IMR-90 (cell line): ENCODE measurements around the gene PRPS1. TPM values are rescaled to one million over a fixed set of nuclear protein-coding genes. Genes with fewer than 3 reads are reported as not detected.

Experiments used
- ATAC-seq: fragments of 200-7000 bp; cut with Tn5 transposase; 2 replicates; pipeline ENCODE4 v1.9.1; 2020; ENCODE audit warnings: low read depth, mild to moderate bottlenecking, moderate library complexity
- BruUV-seq: library from RNA; stranded (reverse); fragments of 400-500 nt; replicated peaks from 2 replicates; lab custom pipeline; 2021; lab: Mats Ljungman, UMichigan
- CTCF ChIA-PET: fragments of 300-600 bp; formaldehyde crosslinking; extraction: SDS; loops from one replicate; lab custom pipeline; 2021; ENCODE audit warnings: antibody characterized with exemption; lab: Yijun Ruan, JAX
- POLR2A ChIA-PET: fragments of 300-600 bp; sonication (Branson Sonifier 250); formaldehyde crosslinking; loops from one replicate; lab custom pipeline; 2022; ENCODE audit warnings: antibody characterized with exemption; ENCODE audit not compliant: unreplicated experiment; lab: Charles Lee
- DNase-seq: peaks from one replicate; pipeline ENCODE4 v3.0.0; 2013
- H2AFZ ChIP-seq: replicated peaks from 2 replicates; pipeline ENCODE3; 2013; ENCODE audit warnings: low read length, mild to moderate bottlenecking; ENCODE audit not compliant: poor library complexity
- H2AK5ac ChIP-seq: 2 replicates; pipeline ENCODE4 v1.6.1; 2013; ENCODE audit warnings: low read depth, low read length, inconsistent platforms
- H2AK9ac ChIP-seq: replicated peaks from 2 replicates; pipeline ENCODE3; 2013; ENCODE audit warnings: mild to moderate bottlenecking, low read depth, low read length, moderate library complexity; ENCODE audit not compliant: poor library complexity
- H2BK120ac ChIP-seq: 2 replicates; pipeline ENCODE4 v1.6.1; 2013; ENCODE audit warnings: low read depth, low read length, inconsistent platforms
- H2BK15ac ChIP-seq: 3 replicates; pipeline ENCODE4 v1.6.1; 2013; ENCODE audit warnings: low read depth, low read length, inconsistent platforms
- H2BK20ac ChIP-seq: 2 replicates; pipeline ENCODE4 v1.6.1; 2013; ENCODE audit warnings: low read depth, mild to moderate bottlenecking, inconsistent platforms, low read length, moderate library complexity
- H2BK5ac ChIP-seq: 2 replicates; pipeline ENCODE4 v1.6.1; 2013; ENCODE audit warnings: mild to moderate bottlenecking, low read depth, low read length, inconsistent platforms; ENCODE audit not compliant: poor library complexity, severe bottlenecking
- H3K14ac ChIP-seq: replicated peaks from 2 replicates; pipeline ENCODE4 v1.6.1; 2013; ENCODE audit warnings: low read depth, low read length, inconsistent platforms
- H3K18ac ChIP-seq: 2 replicates; pipeline ENCODE4 v1.6.1; 2013; ENCODE audit warnings: low read depth, low read length, control low read depth
- H3K23ac ChIP-seq: 2 replicates; pipeline ENCODE4 v1.6.1; 2013; ENCODE audit warnings: low read depth, low read length, inconsistent platforms
- H3K27ac ChIP-seq: 2 replicates; pipeline ENCODE4 v1.5.1; 2013; ENCODE audit warnings: mild to moderate bottlenecking, control low read depth, low read length; ENCODE audit not compliant: insufficient read depth
- H3K27me3 ChIP-seq: 2 replicates; pipeline ENCODE4 v1.6.1; 2013; ENCODE audit warnings: low read length; ENCODE audit not compliant: control insufficient read depth, insufficient read depth
- H3K36me3 ChIP-seq: 2 replicates; pipeline ENCODE4 v1.6.1; 2013; ENCODE audit warnings: low read length, mixed read lengths; ENCODE audit not compliant: control insufficient read depth, insufficient read depth
- H3K4ac ChIP-seq: 2 replicates; pipeline ENCODE4 v1.6.1; 2013; ENCODE audit warnings: low read depth, low read length, inconsistent platforms
- H3K4me1 ChIP-seq: 2 replicates; pipeline ENCODE4 v1.6.1; 2013; ENCODE audit warnings: low read length, mixed read lengths; ENCODE audit not compliant: control insufficient read depth, insufficient read depth
- H3K4me2 ChIP-seq: 2 replicates; pipeline ENCODE4 v1.6.1; 2013; ENCODE audit warnings: low read depth, mild to moderate bottlenecking, control low read depth, low read length, moderate library complexity
- H3K4me3 ChIP-seq: 2 replicates; pipeline ENCODE4 v1.5.1; 2013; ENCODE audit warnings: low read depth, mild to moderate bottlenecking, control low read depth, low read length, moderate library complexity; ENCODE audit not compliant: insufficient read depth
- H3K56ac ChIP-seq: 2 replicates; pipeline ENCODE4 v1.6.1; 2013; ENCODE audit warnings: low read length, inconsistent platforms; ENCODE audit not compliant: insufficient read depth; ENCODE audit errors: extremely low read depth
- H3K79me1 ChIP-seq, 2 experiments: 2 replicates each; pipeline ENCODE4 v1.6.1; 2013; ENCODE audit warnings: low read length in 2 of 2, inconsistent platforms in 1 of 2, low read depth in 1 of 2
- H3K9ac ChIP-seq: 2 replicates; pipeline ENCODE4 v1.6.1; 2013; ENCODE audit warnings: low read depth, low read length, control low read depth
- H3K9me1 ChIP-seq: 2 replicates; pipeline ENCODE4 v1.6.1; 2013; ENCODE audit warnings: low read length, inconsistent platforms; ENCODE audit not compliant: insufficient read depth
- H3K9me3 ChIP-seq: 2 replicates; pipeline ENCODE4 v1.6.1; 2013; ENCODE audit warnings: low read length; ENCODE audit not compliant: control insufficient read depth, insufficient read depth
- H4K20me1 ChIP-seq: 2 replicates; pipeline ENCODE4 v1.6.1; 2013; ENCODE audit warnings: low read length, inconsistent platforms; ENCODE audit not compliant: insufficient read depth
- H4K5ac ChIP-seq: 2 replicates; pipeline ENCODE4 v1.6.1; 2013; ENCODE audit warnings: mild to moderate bottlenecking, low read depth, low read length, control low read depth
- H4K8ac ChIP-seq, 2 experiments: 2 replicates each; pipeline ENCODE4 v1.6.1; 2013; ENCODE audit warnings: low read depth in 2 of 2, low read length in 2 of 2, control low read depth in 1 of 2, inconsistent platforms in 1 of 2
- H4K91ac ChIP-seq: 2 replicates; pipeline ENCODE4 v1.6.1; 2013; ENCODE audit warnings: low read depth, low read length, inconsistent platforms; ENCODE audit not compliant: insufficient read depth
- BHLHE40 ChIP-seq: fragments of 150-350 bp; IDR thresholded peaks from 2 replicates; pipeline ENCODE4 v1.6.1; 2016; ENCODE audit warnings: mild to moderate bottlenecking, low read depth, low read length
- CEBPB ChIP-seq: IDR thresholded peaks from 2 replicates; pipeline ENCODE4 v1.6.1; 2012; ENCODE audit warnings: low read depth, low read length, improper control_type of control experiment
- CTCF ChIP-seq: conservative IDR thresholded peaks from 2 replicates; pipeline ENCODE4 v1.5.1; 2012; ENCODE audit warnings: mild to moderate bottlenecking, low read depth, low read length, improper control_type of control experiment
- ELK1 ChIP-seq: fragments of 150-350 bp; IDR thresholded peaks from 2 replicates; pipeline ENCODE4 v1.6.1; 2016; ENCODE audit warnings: low read depth, mild to moderate bottlenecking, low read length, moderate library complexity, borderline replicate concordance
- FOS ChIP-seq: fragments of 150-350 bp; IDR thresholded peaks from 2 replicates; pipeline ENCODE4 v1.6.1; 2016; ENCODE audit warnings: low read depth, low read length
- MAFK ChIP-seq: IDR thresholded peaks from 2 replicates; pipeline ENCODE4 v1.6.1; 2012; ENCODE audit warnings: low read depth, low read length, improper control_type of control experiment
- MAZ ChIP-seq: IDR thresholded peaks from 2 replicates; pipeline ENCODE4 v1.6.1; 2012; ENCODE audit warnings: low read depth, mild to moderate bottlenecking, low read length, improper control_type of control experiment, moderate library complexity, borderline replicate concordance
- MXI1 ChIP-seq: IDR thresholded peaks from 2 replicates; pipeline ENCODE4 v1.6.1; 2012; ENCODE audit warnings: low read depth, mild to moderate bottlenecking, low read length, moderate library complexity, borderline replicate concordance
- POLR2A ChIP-seq: IDR thresholded peaks from 2 replicates; pipeline ENCODE4 v1.6.1; 2012; ENCODE audit warnings: mild to moderate bottlenecking, low read depth, low read length
- RAD21 ChIP-seq: IDR thresholded peaks from 2 replicates; pipeline ENCODE4 v1.6.1; 2012; ENCODE audit warnings: low read length, improper control_type of control experiment
- RCOR1 ChIP-seq: IDR thresholded peaks from 2 replicates; pipeline ENCODE4 v1.6.1; 2012; ENCODE audit warnings: mild to moderate bottlenecking, low read length, improper control_type of control experiment; ENCODE audit not compliant: insufficient replicate concordance
- RFX5 ChIP-seq: IDR thresholded peaks from 2 replicates; pipeline ENCODE4 v1.8.0; 2012; ENCODE audit warnings: low read depth, mild to moderate bottlenecking, low read length, moderate library complexity
- SMC3 ChIP-seq: fragments of 150-350 bp; IDR thresholded peaks from 2 replicates; pipeline ENCODE4 v1.6.1; 2016; ENCODE audit warnings: low read depth, mild to moderate bottlenecking, antibody characterized with exemption, low read length, moderate library complexity
- WGBS, 2 experiments: methylation state at CpG; one replicate each; pipeline versions ENCODE4 v1.1.5 to v1.1.7; 2013; ENCODE audit warnings: missing lambda C conversion rate in 2 of 2; ENCODE audit not compliant: insufficient read length in 1 of 2; ENCODE audit errors: extremely low coverage in 2 of 2; 5-methylcytosine and 5-hydroxymethylcytosine counted together
- dilution Hi-C: fragments of 300-500 bp; cut with HindIII; formaldehyde crosslinking; loops from one replicate; pipeline ENCODE4 v1.14.3; 2018; ENCODE audit warnings: low sequenced_read_pairs; ENCODE audit not compliant: unreplicated experiment
- in situ Hi-C: fragments of 300-500 bp; cut with MboI; formaldehyde crosslinking; loops from 3 replicates; pipeline ENCODE4 v1.14.3; 2019; ENCODE audit warnings: low sequenced_read_pairs, inconsistent platforms, mixed read lengths
- intact Hi-C: fragments of 100-400 bp; cut with micrococcal nuclease; formaldehyde crosslinking; loops from 2 replicates; pipeline ENCODE4 v1.10.0; 2022
- polyA plus RNA-seq, 3 experiments: library from polyadenylated mRNA; depleted of rRNA; stranded (reverse); fragments of >200 nt; gene quantifications; 2 replicates each; pipeline ENCODE4 v1.2.3, GENCODE V29; 2012; ENCODE audit warnings: low replicate concordance in 1 of 3
- total RNA-seq: library from RNA; depleted of rRNA; stranded (reverse); fragments of >200 nt; gene quantifications from 2 replicates; pipeline ENCODE4 v1.2.3, GENCODE V29; 2012

PRPS1 gene
- total and polyA plus RNA-seq, 2 of the 4 experiments (the other 2 are of a cell fraction), result 118 to 137 TPM

GRCh38 chrX:107646735-107647134, 18.4 kb downstream of the PRPS1 start:
- Histone ChIP-seq H4K5ac (no peak overlapping the region), H3K14ac (no peak overlapping the region), H2BK20ac (no peak overlapping the region), H3K4me2 (no peak overlapping the region), H2BK120ac (no peak overlapping the region), H3K36me3 (peaks cover 18% of the 10 kb centered on the region), H3K9me1 (peaks cover 2% of the 10 kb centered on the region; the same call in 1 of the 2 replicates), H3K23ac (no peak overlapping the region), H2BK15ac (no peak overlapping the region), H3K9me3 (no peaks in the 10 kb centered on the region), H3K79me1 (peaks cover 0 to 4% of the 10 kb centered on the region in 2 experiments; a peak in 2 of 4 replicates), H2AK9ac (no peak overlapping the region), H4K8ac (no peak overlapping the region), H2AK5ac (no peak overlapping the region), H3K9ac (no peak overlapping the region), H3K4me1 (no peaks in the 10 kb centered on the region), H3K4ac (no peak overlapping the region), H3K56ac (no peak overlapping the region), H3K18ac (no peak overlapping the region), H3K27ac (no peak overlapping the region), H3K4me3 (no peak overlapping the region), H2BK5ac (no peak overlapping the region), H4K20me1 (no peaks in the 10 kb centered on the region; the same call in 1 of the 2 replicates), H3K27me3 (no peaks in the 10 kb centered on the region; the same call in 1 of the 2 replicates), H4K91ac (no peak overlapping the region), H2AFZ (no peak overlapping the region)
- intact Hi-C loops, result no loop called here
- no peak for ATAC-seq
- in situ Hi-C loops, result no loop called here
- no CpG with 5 or more reads among the region's 2 CpGs for WGBS, 2 experiments
- BruUV-seq, result no TSS peak
- dilution Hi-C loops, result no loop called here
- ChIA-PET CTCF (no interaction called here), POLR2A (no interaction called here)
- TF ChIP-seq MAZ (no peak), RAD21 (no peak), MAFK (no peak), SMC3 (no peak), ELK1 (no peak), MXI1 (no peak), POLR2A (no peak), CTCF (no peak), RFX5 (no peak), CEBPB (no peak), RCOR1 (no peak), BHLHE40 (no peak), FOS (no peak)
- no peak for DNase-seq
